Neural cell (in vitro differentiated cells): Measurements from ENCODE around the gene HDAC4. TPM values are rescaled to one million over a fixed set of nuclear protein-coding genes. Genes with fewer than 3 reads are reported as not detected.

Source experiments
- H2AFZ ChIP-seq: fragments of 200-600, 300-800 bp; sonication (generic), shearing (Covaris generic); 2 replicates; pipeline ENCODE4 v1.6.0; 2014; ENCODE audit warnings: low read depth, mild to moderate bottlenecking, antibody characterized with exemption, low read length, moderate library complexity
- H3F3A ChIP-seq: fragments of 200-600 bp; shearing (Covaris generic); 2 replicates; pipeline ENCODE4 v1.6.1; 2016; ENCODE audit warnings: mild to moderate bottlenecking, moderate library complexity, mixed read lengths, antibody characterized with exemption, low read length; ENCODE audit not compliant: insufficient read depth, poor library complexity, severe bottlenecking
- H3K27ac ChIP-seq: fragments of 200-600, 300-800 bp; sonication (generic), shearing (Covaris generic); 2 replicates; pipeline ENCODE4 v1.5.1; 2014; ENCODE audit warnings: mild to moderate bottlenecking, low read length, moderate library complexity
- H3K27me3 ChIP-seq: fragments of 300-800, 200-600 bp; sonication (generic), shearing (Covaris generic); 2 replicates; pipeline ENCODE4 v1.6.0; 2014; ENCODE audit warnings: mild to moderate bottlenecking, low read depth, low read length, moderate library complexity; ENCODE audit not compliant: insufficient read depth
- H3K36me3 ChIP-seq: fragments of 300-800, 200-600 bp; sonication (generic), shearing (Covaris generic); 2 replicates; pipeline ENCODE4 v1.5.1; 2014; ENCODE audit warnings: mild to moderate bottlenecking, antibody characterized with exemption, low read length, moderate library complexity; ENCODE audit not compliant: insufficient read depth
- H3K4me2 ChIP-seq: fragments of 300-800, 200-600 bp; sonication (generic), shearing (Covaris generic); 2 replicates; pipeline ENCODE4 v1.6.0; 2014; ENCODE audit warnings: mild to moderate bottlenecking, low read length
- H3K4me3 ChIP-seq: fragments of 300-800, 200-600 bp; sonication (generic), shearing (Covaris generic); 2 replicates; pipeline ENCODE4 v1.5.1; 2014; ENCODE audit warnings: mild to moderate bottlenecking, low read length, moderate library complexity
- H3K79me2 ChIP-seq: fragments of 200-600 bp; shearing (Covaris generic); replicated peaks from 2 replicates; pipeline ENCODE4 v1.6.0; 2014; ENCODE audit warnings: mild to moderate bottlenecking, low read length, moderate library complexity; ENCODE audit not compliant: insufficient read depth
- H3K9ac ChIP-seq: fragments of 300-800, 200-600 bp; sonication (generic), shearing (Covaris generic); 2 replicates; pipeline ENCODE4 v1.6.1; 2016; ENCODE audit warnings: mild to moderate bottlenecking, low read length, mixed read lengths
- H3K9me2 ChIP-seq: fragments of 200-600 bp; shearing (Covaris generic); 2 replicates; pipeline ENCODE4 v1.6.1; 2016; ENCODE audit warnings: mild to moderate bottlenecking, low read length, mixed read lengths; ENCODE audit not compliant: insufficient read depth
- H3K9me3 ChIP-seq: fragments of 200-600, 300-800 bp; sonication (generic), shearing (Covaris generic); 2 replicates; pipeline ENCODE4 v1.6.1; 2016; ENCODE audit warnings: mild to moderate bottlenecking, mixed run types, low read length, moderate library complexity, mixed read lengths
- H4K20me1 ChIP-seq: fragments of 200-600 bp; shearing (Covaris generic); 2 replicates; pipeline ENCODE4 v1.6.1; 2016; ENCODE audit warnings: mild to moderate bottlenecking, mixed run types; ENCODE audit not compliant: insufficient read depth
- EP300 ChIP-seq: fragments of 450-650 bp; conservative IDR thresholded peaks from 2 replicates; pipeline ENCODE4 v1.6.1; 2014; ENCODE audit warnings: antibody characterized with exemption, mild to moderate bottlenecking, moderate library complexity; ENCODE audit not compliant: poor library complexity, severe bottlenecking
- EZH2 ChIP-seq: fragments of 200-600, 300-800 bp; shearing (Covaris generic), sonication (generic); IDR thresholded peaks from 2 replicates; pipeline ENCODE4 v1.6.1; 2014; ENCODE audit warnings: antibody characterized with exemption, low read length, borderline replicate concordance, mild to moderate bottlenecking; ENCODE audit not compliant: insufficient read depth, poor library complexity, severe bottlenecking
- MXI1 ChIP-seq: fragments of 450-650 bp; conservative IDR thresholded peaks from 2 replicates; pipeline ENCODE4 v1.6.1; 2014; ENCODE audit warnings: antibody characterized with exemption, mild to moderate bottlenecking; ENCODE audit not compliant: poor library complexity, severe bottlenecking
- POLR2AphosphoS5 ChIP-seq: IDR thresholded peaks from 2 replicates; pipeline ENCODE4 v1.6.1; 2012
- RAD21 ChIP-seq: fragments of 450-650 bp; conservative IDR thresholded peaks from 2 replicates; pipeline ENCODE4 v1.6.1; 2014; ENCODE audit warnings: antibody characterized with exemption, mild to moderate bottlenecking, moderate library complexity
- SMC3 ChIP-seq: fragments of 450-650 bp; conservative IDR thresholded peaks from 2 replicates; pipeline ENCODE4 v1.6.1; 2014; ENCODE audit warnings: antibody characterized with exemption, mild to moderate bottlenecking, moderate library complexity; ENCODE audit not compliant: poor library complexity
- TAF1 ChIP-seq: IDR thresholded peaks from 2 replicates; pipeline ENCODE4 v1.6.1; 2012; ENCODE audit warnings: low read depth
- polyA plus RNA-seq: library from polyadenylated mRNA; depleted of rRNA; stranded (reverse); fragments of >200 nt; gene quantifications from 2 replicates; pipeline ENCODE4 v1.2.3, GENCODE V29; 2014
- TF ChIP-seq, protein P1 (sequence below): IDR thresholded peaks from 2 replicates; pipeline ENCODE4 v1.6.1; 2012; ENCODE audit warnings: borderline replicate concordance
- TF ChIP-seq, protein P2 (sequence below): fragments of 450-650 bp; IDR thresholded peaks from 2 replicates; pipeline ENCODE4 v1.5.1; 2014; ENCODE audit warnings: antibody characterized with exemption, mild to moderate bottlenecking, moderate library complexity; ENCODE audit not compliant: poor library complexity, severe bottlenecking

Gene HDAC4
- polyA plus RNA-seq, 1 donor from 2014 or later, result 3.4 TPM

DNA sequence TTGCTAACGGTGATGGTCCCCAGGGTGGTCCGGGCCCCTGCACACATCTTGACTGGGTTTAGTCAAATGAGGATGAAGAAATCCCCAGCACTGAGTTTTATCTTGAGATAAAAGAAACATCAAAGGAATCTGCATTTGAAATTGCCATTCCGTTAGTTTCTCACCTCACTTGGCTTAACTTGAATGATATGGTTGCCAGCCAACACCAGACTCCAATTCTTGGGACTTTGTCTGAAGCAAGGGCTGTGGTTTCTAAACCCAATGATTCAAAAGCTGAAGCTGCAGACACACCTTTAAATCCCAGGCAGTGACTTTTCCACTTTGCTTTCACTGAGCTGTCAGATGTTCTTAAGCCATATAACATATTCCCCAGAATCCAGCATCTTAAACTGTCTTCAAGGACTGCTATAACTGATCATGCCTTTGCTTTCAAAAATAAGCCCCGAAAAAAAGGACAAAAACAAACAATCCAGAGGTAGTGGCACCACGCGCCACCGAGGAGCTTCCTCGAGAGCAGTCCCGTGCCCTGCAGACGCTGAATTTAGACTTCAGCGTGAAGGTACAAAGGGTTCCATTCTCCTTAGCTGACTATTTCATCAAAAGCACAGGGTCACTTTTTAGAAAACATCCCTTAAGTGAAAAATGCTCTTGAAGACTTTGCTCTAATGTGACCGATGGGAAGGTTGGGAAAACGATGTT, 189.3 kb downstream of the HDAC4 start:
- Histone ChIP-seq H3F3A (no peaks in the 10 kb centered on the region), H2AFZ (no peak overlapping the region), H3K4me2 (no peak overlapping the region), H4K20me1 (no peaks in the 10 kb centered on the region), H3K27ac (no peak overlapping the region), H3K9me2 (no peaks in the 10 kb centered on the region), H3K4me3 (no peak overlapping the region), H3K27me3 (no peaks in the 10 kb centered on the region), H3K9ac (no peak overlapping the region), H3K36me3 (no peaks in the 10 kb centered on the region), H3K9me3 (no peaks in the 10 kb centered on the region), H3K79me2 (no peaks in the 10 kb centered on the region)
- TF ChIP-seq MXI1 (no peak), POLR2AphosphoS5 (no peak), SMC3 (no peak), EP300 (no peak), RAD21 (no peak), TAF1 (no peak), EZH2 (no peak)
- TF ChIP-seq, protein P1, sequence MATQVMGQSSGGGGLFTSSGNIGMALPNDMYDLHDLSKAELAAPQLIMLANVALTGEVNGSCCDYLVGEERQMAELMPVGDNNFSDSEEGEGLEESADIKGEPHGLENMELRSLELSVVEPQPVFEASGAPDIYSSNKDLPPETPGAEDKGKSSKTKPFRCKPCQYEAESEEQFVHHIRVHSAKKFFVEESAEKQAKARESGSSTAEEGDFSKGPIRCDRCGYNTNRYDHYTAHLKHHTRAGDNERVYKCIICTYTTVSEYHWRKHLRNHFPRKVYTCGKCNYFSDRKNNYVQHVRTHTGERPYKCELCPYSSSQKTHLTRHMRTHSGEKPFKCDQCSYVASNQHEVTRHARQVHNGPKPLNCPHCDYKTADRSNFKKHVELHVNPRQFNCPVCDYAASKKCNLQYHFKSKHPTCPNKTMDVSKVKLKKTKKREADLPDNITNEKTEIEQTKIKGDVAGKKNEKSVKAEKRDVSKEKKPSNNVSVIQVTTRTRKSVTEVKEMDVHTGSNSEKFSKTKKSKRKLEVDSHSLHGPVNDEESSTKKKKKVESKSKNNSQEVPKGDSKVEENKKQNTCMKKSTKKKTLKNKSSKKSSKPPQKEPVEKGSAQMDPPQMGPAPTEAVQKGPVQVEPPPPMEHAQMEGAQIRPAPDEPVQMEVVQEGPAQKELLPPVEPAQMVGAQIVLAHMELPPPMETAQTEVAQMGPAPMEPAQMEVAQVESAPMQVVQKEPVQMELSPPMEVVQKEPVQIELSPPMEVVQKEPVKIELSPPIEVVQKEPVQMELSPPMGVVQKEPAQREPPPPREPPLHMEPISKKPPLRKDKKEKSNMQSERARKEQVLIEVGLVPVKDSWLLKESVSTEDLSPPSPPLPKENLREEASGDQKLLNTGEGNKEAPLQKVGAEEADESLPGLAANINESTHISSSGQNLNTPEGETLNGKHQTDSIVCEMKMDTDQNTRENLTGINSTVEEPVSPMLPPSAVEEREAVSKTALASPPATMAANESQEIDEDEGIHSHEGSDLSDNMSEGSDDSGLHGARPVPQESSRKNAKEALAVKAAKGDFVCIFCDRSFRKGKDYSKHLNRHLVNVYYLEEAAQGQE, result no peak
- TF ChIP-seq, protein P2, sequence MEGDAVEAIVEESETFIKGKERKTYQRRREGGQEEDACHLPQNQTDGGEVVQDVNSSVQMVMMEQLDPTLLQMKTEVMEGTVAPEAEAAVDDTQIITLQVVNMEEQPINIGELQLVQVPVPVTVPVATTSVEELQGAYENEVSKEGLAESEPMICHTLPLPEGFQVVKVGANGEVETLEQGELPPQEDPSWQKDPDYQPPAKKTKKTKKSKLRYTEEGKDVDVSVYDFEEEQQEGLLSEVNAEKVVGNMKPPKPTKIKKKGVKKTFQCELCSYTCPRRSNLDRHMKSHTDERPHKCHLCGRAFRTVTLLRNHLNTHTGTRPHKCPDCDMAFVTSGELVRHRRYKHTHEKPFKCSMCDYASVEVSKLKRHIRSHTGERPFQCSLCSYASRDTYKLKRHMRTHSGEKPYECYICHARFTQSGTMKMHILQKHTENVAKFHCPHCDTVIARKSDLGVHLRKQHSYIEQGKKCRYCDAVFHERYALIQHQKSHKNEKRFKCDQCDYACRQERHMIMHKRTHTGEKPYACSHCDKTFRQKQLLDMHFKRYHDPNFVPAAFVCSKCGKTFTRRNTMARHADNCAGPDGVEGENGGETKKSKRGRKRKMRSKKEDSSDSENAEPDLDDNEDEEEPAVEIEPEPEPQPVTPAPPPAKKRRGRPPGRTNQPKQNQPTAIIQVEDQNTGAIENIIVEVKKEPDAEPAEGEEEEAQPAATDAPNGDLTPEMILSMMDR, result no peak

DNA sequence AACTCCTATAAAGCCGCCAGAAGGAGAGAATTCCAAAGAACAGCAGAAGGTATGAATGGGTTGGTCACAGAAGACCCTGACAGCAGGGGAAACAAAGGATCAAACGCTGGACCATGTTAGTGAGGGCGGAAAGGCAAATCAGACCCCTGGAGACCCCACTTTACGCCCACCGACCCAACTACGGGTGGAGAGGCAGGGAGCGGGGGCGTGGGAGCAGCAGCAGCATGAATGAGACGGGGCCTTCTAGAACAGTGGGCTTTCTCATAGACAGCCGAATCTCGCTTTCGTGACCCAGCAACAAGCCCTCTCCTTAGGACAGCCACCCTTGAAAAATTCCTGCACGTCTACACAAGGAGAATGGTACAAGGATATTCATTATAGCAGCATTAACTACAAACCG, 191.0 kb downstream of the HDAC4 start:
- Histone ChIP-seq H3K9me2 (no peaks in the 10 kb centered on the region), H3K4me3 (no peak overlapping the region)

More for the DNA sequence above, 191.0 kb downstream of the HDAC4 start:
- no peaks in the 10 kb centered on the region for H3K36me3 ChIP-seq
- no peaks in the 10 kb centered on the region for H3K27me3 ChIP-seq
- no peak overlapping the region for H3K4me2 ChIP-seq
- no peaks in the 10 kb centered on the region for H3K9me3 ChIP-seq
- peaks cover 3% of the 10 kb centered on the region for H3K79me2 ChIP-seq
- no peaks in the 10 kb centered on the region for H4K20me1 ChIP-seq
- H3F3A ChIP-seq, result no peaks in the 10 kb centered on the region
- H3K9ac ChIP-seq, result no peak overlapping the region
- no peak overlapping the region for H2AFZ ChIP-seq
- TF ChIP-seq RAD21 (no peak), SMC3 (no peak), TAF1 (no peak), EZH2 (no peak), EP300 (no peak), MXI1 (no peak), POLR2AphosphoS5 (no peak)
- TF ChIP-seq, protein P2, result no peak
- TF ChIP-seq, protein P1, result no peak
- no peak overlapping the region for H3K27ac ChIP-seq
